ENCODE data around the gene ICE1.
A peak's percentile ranks its signal among the peaks of the same experiment; 100 is the strongest.
"Not testable (repeated sequence)": the region's sequence is repeated elsewhere in the genome, so short reads cannot be mapped to it uniquely, and the experiment has no call there.

The ICE1 gene

DNA sequence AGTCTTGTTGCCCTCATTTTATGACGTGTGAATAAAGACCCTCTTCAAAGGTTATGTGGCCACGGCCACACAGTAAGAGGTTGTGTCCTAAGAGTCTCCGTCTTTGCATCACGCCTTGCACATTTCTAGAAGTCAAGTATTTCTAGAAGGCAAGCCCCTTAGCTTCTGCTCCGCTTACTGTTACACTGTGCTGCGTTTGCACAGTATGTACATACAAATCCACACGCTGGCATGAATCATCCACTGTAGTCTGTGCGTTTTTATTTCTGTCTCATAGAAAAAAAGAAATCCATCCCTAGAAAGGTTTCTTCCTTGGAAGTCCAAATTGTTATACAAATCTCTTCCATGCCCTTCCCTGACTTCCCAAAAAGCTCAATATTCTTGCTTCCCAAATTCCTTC is 21.4 kb upstream of the ICE1 start:
- no peak for DNase-seq

DNA sequence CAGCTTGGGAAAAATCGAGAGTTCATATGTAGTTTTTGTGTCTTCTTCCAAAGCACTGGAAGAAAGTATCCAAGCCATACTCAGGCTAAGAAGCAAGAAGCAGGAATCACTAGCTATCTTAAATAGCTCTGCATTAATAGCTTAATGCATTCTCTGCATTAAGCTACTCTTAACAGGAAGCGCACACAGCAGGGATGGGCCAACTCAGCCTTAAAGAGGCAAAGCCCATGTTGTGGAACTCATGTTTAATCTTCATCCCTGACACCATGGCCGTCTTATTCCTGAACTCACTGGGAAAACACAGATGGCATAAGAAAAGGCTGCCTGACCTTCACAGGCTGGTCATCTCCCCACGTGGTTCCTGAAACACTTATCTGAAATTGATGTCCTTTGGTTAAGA is 18.7 kb upstream of the ICE1 start:
- DNase-seq = no peak

DNA sequence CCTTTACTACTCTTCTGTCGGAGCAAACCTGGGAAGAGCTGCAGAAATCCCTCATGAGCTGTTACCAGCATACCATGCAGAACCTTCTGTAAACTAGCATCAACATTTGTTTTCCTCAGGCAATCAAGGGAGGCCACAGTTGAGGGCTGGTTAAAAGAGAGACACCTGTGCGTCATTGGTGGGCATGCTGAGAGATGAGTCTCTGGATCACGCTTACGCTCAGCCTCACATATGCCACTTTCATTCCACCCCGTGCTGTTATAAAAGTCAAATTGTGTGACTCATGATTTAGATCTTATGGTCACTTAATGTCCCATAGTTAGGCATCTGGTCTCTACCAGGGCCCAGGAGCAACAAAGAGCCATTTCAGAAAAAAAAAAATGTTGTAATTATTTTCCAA is 18.1 kb upstream of the ICE1 start:
- no peak for DNase-seq

DNA sequence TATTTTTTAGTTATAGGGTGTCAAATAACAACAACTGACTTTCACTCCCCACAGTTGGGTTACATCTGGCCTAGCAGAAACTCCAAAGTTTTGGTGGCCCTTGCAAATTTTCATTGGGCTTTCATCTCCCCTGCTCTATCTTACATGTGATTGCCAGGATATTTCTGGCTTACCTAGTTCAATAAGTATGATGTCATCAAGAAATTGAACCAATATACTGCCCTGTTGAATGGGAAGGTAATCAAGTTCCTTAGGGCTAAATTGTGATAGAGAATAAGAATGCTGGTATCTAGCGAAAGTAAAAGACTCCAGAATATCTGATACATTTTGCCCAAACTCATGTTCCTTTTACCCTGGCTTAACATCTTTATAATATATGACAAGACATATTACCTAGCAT is 17.0 kb upstream of the ICE1 start:
- no peak for DNase-seq

DNA sequence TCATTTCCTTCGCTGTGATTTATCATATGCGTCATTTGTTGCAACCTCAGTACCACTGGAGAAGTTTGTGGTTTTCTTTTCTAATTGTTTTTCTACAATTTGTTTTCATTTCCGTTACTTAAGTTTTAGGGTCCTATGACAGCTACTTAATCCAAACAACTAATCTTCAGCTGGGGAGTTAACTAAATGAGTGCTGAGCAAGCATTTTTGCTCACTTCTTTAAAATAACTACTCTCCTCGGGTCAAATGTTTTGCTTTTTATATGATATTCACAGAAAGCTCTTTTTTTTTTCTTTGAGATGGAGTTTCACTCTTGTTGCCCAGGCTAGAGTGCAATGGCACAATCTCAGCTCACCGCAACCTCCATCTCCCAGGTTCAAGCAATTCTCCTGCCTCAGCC is 14.6 kb upstream of the ICE1 start:
- DNase-seq = no peak

DNA sequence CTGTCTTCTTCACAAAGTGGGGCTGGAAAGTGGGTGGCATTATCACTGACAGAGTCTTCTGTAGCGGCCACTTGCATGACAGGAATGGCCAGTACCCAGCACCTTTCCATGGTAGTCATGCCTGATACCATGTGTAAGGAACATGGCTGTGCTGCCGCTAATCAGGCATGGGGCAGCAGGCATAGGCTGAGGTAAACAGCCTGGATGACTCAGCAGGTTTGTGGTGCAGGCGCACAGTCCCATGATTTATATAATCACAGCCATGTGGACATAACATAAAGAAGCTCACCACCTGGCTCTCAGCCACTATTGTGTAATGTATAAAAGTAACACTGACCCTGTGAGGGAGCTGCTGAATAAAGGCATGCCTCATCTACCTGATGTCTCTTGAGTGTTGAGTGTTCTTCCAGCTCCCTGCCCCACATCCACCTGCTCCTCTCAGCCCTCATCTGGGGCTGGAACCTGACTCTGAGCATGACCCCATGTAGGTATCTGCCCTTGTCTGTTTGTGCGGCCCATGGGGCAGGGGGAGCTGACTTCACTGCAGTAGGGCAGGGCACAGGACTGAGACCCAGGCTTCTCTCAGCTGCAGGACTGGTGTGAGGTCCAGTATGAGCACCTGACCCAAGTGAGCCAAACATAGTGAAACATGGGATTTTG is 13.2 kb upstream of the ICE1 start:
- no peak for DNase-seq

DNA sequence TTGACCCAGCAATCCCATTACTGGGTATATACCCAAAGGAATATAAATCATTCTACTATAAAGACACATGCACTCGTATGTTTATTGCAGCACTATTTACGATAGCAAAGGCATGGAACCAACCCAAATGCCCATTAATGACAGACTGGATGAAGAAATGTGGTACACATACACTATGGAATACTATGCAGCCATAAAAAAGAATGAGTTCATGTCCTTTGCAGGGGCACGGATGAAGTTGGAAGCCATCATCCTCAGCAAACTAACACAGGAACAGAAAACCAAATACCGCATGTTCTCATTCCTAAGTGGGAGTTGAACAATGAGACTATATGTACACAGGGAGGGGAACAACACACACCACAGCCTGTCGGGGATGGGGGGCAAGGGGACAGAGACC is 8.6 kb upstream of the ICE1 start:
- DNase-seq = not testable (repeated sequence)

DNA sequence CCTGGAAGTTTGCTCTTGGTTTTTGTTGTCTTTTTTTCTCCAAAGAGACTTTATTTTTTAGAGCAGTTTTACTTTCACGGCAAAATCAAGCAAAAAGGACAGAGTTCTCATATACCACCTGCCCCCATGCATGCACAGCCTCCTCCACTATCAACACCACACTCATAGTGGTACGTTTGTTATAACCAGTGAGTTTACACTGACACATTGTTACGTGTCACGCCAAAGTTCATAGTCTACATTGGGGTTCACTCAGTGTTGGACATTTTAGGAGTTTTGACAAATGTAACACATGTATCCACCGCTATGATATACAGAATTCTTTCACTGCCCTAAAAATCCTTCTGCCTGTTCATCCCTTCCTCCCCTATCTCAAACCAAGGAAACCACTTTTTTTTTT is 7.5 kb upstream of the ICE1 start:
- no peak for DNase-seq

DNA sequence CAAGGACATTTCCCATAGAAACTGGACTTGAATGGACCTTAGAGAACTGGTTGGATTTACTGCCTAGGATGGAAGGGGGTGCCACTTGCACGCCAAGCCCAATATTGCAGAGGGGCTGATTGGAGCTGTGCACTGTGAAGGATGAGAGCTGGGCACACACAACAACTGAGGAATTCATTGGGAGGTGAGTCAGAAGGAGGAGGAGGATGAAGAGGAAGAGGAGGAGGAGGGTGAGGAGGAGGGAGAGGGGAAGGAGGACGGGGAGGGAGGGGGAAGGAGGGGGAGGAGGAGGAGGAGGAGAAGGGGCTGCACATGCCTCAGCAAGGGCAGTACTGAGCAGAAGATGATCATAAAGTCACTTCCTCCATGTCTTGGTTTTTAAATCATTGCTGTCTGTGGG is 5.7 kb upstream of the ICE1 start:
- DNase-seq = no peak

DNA sequence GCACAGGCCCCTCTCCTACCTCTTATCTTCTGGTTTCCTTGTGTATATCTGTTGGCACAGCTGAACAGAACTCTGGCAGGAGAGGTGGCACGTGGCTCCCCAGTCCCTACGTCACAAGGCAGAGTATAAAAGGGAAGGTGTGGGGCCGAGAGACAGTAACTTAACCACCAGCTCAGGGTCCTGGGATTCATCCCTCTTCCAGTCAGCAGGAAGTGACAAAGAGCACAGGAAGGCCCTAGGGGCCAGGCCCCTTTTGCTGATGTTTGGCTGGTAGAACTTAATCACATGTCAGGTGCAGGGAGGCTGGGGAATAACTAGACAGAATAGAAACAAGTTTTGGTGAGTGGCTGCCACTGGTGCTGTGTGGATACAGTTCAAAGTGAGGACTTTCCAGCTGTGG is 4.5 kb upstream of the ICE1 start:
- DNase-seq = no peak

DNA sequence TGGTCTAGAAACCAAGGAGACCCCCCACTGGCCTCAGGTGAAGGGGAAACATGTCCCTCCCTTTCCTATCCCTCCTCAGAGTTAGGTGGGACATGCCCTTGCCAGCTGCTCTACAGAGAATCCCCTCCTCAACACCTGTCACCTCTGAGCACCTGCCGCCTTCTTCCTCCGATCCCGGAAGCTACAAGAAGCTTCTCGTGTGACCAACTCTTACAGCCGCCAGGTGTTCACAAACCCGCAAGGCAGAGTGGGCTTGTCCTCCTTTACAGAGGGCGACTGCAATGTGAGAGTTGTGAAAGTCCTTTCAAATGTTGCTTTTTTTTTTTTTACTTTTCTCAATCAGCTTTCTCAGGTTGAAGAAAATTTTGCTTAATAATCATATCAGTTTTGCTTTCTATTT is 3.7 kb upstream of the ICE1 start:
- no peak for DNase-seq

DNA sequence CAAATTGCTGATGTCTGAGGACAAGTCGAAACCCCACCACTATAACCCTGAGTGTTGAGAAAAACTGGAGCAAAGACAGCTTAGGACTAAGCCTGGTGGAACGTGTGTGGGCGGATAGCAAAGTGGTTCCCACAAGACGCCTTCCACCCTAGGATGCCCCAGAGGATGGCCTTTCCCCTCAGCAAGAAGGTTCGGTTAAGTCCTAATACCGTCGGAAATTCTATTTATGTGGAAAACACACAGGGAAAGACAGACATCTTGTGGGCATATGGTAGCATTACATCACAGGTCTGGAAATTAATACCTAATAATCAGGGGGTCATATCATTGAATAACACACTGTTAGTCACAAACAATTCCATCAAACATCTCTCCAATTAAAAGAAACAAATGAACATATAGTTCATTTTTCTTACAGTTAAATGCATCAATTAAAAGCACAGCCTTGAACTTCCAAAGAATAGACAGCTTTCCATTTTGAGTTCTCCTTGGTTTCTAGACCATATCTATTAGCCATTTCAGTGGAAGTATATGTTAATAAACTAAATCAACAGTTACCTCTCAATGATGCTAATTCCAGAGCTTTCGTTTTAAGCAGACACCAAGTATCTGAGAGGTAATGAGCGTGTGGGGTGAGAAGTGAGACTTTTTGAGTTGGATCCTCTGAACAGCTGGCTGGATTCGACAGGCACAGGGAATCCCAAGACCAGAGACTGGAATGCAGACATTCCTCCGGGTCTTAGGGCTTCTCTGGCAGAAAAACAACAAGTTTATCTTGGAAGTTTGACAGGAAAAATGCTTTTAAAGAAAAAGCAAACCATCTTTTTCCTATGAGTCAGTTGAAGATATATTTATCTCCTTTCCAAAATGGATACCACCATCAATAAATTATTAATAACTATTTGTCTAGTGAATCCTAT is 2.9 kb upstream of the ICE1 start:
- peak; percentile 39 for DNase-seq

DNA sequence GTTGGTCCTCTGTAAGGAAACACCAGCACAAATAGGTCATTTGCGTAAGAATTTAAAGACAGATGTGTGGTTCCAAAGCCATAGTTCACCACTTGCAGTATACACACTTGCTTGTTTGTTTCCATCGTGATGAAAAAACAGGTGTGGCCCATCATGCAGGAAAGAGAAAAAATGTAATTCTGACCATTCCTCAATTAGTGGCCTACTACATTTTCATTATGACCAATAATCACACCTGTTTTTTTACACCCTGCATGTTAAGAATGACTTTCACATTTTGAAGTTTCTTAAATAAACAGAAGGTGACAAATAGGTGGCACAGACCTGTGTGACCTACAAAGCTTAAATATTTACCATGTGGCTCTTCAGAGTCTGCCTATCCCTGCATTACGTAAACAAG is 2.2 kb upstream of the ICE1 start:
- no peak for DNase-seq

DNA sequence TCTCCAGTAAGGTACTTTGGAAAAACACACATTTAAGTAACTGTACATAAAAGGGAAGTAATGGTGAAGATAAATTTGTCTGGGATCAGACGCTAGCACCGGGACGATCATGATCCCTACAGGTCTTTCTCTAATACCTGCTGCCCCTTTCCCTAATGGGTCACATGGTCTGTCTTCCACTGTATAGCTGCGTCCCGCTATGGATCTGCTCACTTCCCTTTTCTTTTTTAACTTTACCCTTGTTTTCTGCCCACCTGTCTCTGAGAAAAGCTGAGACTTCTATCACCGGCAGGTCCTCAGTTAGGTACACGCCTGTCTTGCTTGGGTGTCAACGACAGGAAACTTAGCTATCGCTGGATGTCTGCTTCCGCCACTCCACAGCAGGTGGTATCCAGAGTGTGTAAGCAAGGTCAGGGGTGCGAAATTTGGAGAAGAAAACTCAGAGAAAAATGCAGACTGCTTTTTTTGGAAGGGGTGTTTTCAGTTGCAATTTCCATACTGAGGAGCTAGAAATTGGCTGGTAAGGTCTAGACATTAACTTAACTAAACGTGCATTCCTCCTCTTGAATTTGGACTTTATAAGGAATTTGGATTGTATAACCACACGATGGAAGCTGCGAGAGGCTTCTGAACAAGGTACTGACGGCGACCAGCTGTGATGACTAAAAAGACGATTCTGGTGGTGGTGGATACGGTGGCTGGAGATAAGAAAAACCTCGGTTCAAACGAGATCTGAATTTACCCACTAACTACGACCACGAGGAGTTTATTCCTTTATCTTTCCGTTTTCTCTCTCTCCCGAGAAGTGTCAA is 1.1 kb upstream of the ICE1 start:
- no peak for DNase-seq

DNA sequence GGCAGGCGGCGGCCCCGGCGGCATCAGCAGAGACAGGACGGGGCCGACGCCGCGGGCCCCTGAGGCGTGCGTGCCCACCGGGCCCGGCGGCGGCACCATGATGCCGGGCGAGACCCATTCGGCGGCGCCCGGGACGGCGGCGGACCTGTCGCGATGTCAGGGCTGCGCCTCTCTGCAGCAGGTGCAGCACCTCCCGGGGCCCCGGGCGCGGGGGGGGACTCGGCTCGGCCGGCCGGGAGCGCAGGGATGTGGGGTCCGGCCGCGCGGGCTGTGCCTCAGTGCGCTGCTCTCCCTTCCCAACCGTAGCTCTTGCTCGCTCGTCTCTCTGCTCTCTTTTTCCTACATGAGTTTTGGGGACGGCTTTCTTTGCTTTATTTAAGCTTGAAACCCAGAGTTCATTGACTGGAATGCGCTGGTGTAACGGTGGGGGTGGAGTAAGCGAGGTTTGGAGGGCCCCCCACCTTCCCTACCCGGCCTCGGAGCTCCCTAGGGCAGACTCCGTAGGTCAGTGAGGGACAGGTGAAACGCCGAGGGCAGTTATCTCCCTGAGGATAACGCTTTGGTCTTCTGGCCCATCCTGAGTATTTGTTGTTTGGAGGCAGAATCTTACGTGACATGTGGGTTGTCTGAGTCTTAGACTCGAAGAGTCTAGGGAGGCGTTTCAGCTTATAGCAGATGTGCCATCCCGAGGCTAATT is 490 bp downstream of the ICE1 start:
- DNase-seq = no peak

DNA sequence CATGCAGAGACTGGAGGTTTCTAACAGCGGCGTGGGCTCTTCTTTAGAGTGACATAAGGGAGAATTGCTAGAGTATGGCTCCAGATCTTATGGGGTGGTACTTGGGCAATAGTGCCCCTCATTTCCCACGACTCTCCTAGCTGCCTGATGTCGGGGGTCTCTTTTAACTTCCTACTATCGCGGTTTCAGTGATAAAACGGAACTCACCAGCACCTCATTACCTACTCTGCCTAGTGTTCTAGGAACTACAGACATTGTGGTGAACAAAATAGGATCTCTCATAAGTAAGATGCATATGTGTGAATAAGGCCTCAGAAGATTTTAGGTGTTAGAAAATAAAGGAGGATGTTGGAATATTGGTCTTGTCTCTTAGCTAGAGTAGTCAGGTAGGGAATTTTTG is 1.1 kb downstream of the ICE1 start:
- no peak for DNase-seq

DNA sequence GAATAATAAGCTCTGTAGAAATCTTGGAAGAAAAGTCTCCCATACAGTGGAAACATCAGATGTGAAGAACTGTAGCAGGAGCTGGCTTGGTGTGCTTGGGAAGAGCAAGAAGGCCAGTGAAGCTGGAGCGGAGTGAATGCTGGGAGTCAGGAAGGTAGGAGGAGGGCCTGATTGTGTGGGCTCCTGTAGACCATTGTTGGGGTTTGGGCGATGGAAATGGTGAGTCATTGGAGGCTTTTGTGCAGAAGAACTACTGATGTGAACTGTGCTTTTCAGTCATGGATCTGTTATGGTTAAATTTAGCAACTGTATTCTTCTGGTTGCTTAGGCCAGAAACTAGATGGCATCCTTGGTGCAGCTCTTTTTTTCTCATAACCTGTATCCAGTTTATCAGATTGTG is 2.3 kb downstream of the ICE1 start:
- DNase-seq = no peak

DNA sequence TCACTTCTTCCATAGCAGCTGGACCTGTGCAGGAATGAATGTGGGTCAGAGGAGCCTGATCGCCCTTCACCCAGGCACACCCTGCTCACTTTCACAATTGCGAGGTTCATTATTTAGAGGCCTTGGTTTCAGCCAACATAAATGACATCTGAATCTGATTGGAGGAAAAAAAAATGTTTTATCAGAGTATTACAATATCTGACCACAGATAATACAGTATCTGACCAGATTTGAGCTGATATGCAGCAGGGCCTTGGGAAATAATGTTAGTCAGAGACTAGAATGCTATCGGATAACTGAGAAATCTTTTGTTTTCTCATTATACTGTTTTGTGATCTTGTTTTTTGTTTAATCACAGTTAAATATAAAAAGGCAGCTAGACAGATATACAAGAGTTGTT is 7.7 kb downstream of the ICE1 start:
- no peak for DNase-seq

DNA sequence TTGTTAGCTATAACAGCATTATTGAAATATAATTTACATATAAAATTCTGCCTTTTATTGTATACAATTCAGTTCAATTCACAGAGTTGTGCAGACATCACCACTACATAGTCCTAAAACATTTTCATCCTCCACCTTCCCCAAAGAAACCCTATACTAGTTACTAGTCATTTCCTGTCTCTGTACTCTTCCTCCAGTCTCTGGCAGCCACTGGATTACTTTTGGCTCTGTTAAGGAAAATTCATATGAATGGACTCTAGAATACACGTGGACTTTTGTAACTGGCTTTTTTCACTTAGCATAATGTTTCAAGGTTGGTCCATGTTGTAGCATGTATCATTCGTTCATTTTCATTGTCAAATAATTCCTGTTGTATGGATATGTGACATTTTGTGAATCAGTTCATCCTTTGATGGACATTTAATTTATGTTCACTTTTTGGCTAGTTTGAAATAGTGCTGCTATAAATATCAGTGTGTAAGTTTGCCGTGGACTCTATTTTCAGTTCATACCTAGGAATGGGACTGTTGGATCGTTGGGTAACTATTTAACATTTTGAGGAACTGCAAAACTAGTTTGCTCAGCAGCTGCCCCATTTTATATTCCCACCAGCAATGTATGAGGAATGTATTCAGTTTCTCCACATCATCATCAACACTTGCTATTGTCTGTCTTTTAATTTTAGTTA is 9.7 kb downstream of the ICE1 start:
- DNase-seq = peak; percentile 52

DNA sequence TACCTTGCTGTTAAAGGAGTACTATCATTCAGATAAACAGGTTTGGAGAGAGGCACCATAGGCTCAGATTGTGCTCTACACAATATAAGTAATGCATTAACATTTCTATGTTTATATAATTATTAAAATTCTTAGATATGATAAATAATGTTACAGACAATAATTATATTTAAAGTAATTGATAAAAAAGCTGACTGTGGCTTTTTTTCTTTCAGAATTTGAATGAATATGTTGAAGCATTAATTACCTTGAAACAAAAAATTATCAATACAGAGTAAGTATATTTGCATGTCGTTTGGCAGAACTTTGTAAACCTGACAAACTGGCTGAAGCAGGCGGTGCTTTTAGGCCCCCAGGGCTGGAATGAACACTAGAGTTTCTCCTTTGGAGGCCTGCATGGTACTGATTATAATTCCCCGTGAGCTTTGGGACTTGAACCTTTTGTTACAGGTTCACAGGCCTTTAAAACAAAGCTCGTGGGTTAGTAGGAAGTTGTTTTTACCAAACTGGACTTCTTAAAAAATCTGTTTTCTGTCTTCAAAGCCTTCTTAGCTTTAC is 13.8 kb downstream of the ICE1 start:
- no peak for DNase-seq

DNA sequence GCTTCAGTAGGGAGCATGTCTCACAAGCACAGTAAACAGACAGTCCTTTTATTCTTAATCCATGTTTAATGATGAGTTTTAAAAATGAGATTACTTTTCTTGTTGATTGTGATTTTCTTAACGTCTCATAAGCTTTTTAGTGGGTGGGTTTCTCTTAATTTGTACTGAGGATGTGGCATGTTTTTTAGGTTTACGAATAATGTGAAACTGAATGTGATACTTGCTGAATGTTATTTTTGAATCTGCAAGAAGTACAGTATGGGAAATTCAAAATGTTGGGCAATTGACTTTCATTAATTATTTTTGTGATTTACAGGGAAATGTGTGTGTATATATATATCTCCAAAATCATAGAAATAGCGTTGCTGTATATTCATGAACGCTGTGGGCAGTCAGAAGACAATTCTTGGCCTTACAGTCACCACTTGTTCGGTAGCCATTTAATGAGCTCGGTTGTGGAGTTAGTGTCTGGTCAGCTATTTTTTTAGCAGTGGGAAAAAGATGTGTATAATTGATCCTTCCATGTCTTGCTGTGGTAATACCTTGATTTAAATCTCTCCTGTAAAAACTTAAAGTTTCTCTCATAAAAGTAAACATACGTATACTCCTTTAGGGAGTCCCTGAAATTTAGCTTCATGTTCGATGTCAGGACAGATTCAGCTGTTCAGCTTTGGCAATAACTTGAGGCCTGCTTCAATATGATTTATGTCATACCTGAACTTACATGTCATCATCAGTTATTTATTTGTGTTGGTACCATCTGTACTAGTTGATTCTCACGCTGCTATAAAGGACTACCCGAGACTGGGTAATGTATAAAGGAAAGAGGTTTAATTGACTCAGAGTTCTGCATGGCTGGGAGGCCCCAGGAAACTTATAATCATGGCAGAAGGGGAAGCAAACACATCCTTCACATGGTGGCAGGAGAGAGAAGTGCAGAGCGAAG is 15.0 kb downstream of the ICE1 start:
- DNase-seq = no peak
